ENCODE measurements around the gene RNF224. TPM values are rescaled to one million over a fixed set of nuclear protein-coding genes. Genes with fewer than 3 reads are reported as not detected.

RNF224 gene
- total and polyA plus RNA-seq, 5 donors from 2014 or later = not detected

DNA sequence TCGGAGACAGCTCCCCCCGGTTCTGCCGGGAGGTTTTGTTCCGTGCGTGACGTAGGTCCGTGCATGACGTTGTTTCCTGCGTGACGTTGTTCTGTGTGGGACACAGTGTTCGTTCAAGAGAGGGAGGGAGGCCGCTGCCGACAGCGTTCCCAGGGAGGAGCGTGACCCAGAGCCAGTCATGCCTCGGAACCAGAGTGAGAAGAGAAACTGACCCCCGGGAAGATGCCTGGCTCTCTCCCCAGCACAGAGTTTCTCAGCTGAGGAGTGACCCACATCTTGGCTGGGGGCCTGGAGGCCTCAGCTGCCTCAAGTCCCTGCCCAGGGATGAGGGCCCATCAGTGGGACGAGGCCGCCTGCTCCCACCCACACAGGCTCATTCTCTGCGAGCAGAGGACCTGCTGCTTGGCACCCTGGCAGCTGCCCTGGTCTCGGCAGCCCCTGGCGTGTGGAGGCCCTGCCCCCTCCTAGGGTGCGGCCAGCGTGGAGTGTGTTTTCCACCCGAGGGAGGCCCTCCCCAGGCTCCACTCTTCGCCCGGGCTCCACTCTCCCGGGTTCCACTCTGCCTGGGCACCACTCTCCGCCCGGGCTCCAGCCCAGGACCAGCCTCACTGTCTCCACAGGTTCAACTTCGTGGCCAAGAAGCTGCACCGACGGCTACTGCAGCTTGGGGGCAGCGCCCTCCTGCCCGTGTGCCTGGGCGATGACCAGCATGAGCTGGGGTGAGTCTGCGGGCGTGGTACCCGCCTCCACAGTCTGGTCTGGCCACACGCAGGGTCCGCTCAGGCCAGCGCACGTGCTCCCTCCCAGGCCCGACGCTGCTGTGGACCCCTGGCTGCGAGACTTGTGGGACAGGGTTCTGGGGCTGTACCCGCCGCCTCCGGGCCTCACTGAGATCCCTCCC lies 13.9 kb upstream of the RNF224 start:
- peaks cover 0 to 1% (median 0%) of the 10 kb centered on the region in 7 donors for H3K9me3 Mint-ChIP-seq
- no peak overlapping the region for H3K27ac Mint-ChIP-seq
- no peaks in the 10 kb centered on the region for H3K27me3 Mint-ChIP-seq
- H3K4me1 Mint-ChIP-seq = peaks cover 0 to 2% (median 0%) of the 10 kb centered on the region in 4 donors
- peaks cover 6% of the 10 kb centered on the region for H3K36me3 Mint-ChIP-seq
- H3K4me3 Mint-ChIP-seq = no peak overlapping the region
- Histone ChIP-seq H3K27me3 (ENCODE audit: control insufficient read depth, insufficient read depth, low read length) (no peaks in the 10 kb centered on the region), H3K36me3 (ENCODE audit: control insufficient read depth, insufficient read depth, low read length) (peaks cover 5% of the 10 kb centered on the region), H3K9me3 (ENCODE audit: control insufficient read depth in 2 of 2, low read length in 2 of 2) (no peaks in the 10 kb centered on the region), H3K4me3 (ENCODE audit: low read depth, low read length) (no peak overlapping the region), H3K27ac (ENCODE audit: insufficient read depth, low read length, poor library complexity, severe bottlenecking) (no peak overlapping the region), H3K4me1 (ENCODE audit: control insufficient read depth, insufficient read depth, low read length, poor library complexity, severe bottlenecking) (no peaks in the 10 kb centered on the region)
- ATAC-seq (ENCODE audit: low read depth in 2 of 2) (no peak), DNase-seq (no peak)

DNA sequence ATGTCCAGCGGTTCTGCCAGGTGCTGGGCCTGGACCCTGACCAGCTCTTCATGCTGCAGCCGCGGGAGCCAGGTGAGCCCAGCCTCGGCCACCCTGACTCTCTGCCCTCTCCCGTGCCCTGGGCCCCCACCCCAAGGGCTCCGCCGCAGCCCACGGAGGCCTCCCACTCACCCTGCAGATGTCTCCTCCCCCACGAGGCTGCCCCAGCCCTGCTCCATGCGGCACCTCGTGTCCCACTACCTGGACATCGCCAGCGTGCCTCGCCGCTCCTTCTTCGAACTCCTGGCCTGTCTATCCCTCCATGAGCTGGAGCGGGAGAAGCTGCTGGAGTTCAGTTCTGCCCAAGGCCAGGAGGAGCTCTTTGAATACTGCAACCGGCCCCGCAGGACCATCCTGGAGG lies 12.7 kb upstream of the RNF224 start:
- H3K4me3 Mint-ChIP-seq = peak overlapping the region in 1 of 4 donors; percentile 56
- H3K4me1 Mint-ChIP-seq = peaks cover 0 to 2% (median 0%) of the 10 kb centered on the region in 4 donors
- H3K4me1 ChIP-seq (ENCODE audit: control insufficient read depth, insufficient read depth, low read length, poor library complexity, severe bottlenecking) = no peaks in the 10 kb centered on the region
- peaks cover 5% of the 10 kb centered on the region for H3K36me3 ChIP-seq (ENCODE audit: control insufficient read depth, insufficient read depth, low read length)
- no peaks in the 10 kb centered on the region for H3K27me3 Mint-ChIP-seq
- no peak overlapping the region for H3K27ac ChIP-seq (ENCODE audit: insufficient read depth, low read length, poor library complexity, severe bottlenecking)
- no peaks in the 10 kb centered on the region for H3K9me3 ChIP-seq (ENCODE audit: control insufficient read depth in 2 of 2, low read length in 2 of 2)
- H3K4me3 ChIP-seq (ENCODE audit: low read depth, low read length) = no peak overlapping the region
- ATAC-seq (ENCODE audit: low read depth in 2 of 2) = no peak
- peaks cover 0 to 1% (median 0%) of the 10 kb centered on the region in 7 donors for H3K9me3 Mint-ChIP-seq
- DNase-seq = no peak
- no peak overlapping the region for H3K27ac Mint-ChIP-seq
- H3K27me3 ChIP-seq (ENCODE audit: control insufficient read depth, insufficient read depth, low read length) = no peaks in the 10 kb centered on the region
- H3K36me3 Mint-ChIP-seq = no peaks in the 10 kb centered on the region

DNA sequence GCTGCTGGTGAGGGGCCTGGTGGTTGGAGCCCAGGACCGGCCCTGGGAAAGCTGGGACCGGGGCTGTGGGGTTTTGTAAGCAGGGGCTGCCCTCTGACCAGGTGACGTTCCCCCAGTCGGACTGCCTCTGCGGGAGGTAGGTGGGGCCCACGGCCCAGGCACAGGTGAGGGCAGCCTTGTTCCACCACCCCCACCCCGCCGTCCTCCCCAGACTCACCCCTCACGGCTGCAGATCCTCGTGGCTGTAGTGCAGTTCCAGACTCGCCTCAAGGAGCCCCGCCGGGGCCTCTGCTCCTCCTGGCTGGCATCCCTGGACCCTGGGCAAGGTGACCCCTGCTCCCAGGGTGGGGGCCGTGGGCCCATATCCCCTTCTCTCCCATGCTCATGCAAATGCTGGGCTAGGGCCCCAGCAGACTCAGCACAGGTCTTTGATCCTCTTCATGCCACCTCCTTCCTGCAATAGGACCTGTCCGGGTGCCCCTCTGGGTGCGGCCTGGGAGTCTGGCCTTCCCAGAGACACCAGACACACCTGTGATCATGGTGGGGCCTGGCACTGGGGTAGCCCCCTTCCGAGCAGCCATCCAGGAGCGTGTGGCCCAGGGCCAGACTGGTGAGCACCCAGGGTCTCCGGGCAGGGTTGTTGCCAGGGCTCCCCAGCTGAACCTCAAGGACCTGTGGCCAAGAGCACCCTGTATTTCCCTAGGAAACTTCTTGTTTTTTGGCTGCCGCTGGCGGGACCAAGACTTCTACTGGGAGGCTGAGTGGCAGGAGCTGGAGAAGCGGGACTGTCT lies 11.9 kb upstream of the RNF224 start:
- Histone ChIP-seq H3K27me3 (ENCODE audit: control insufficient read depth, insufficient read depth, low read length) (no peaks in the 10 kb centered on the region), H3K27ac (ENCODE audit: insufficient read depth, low read length, poor library complexity, severe bottlenecking) (no peak overlapping the region), H3K36me3 (ENCODE audit: control insufficient read depth, insufficient read depth, low read length) (peaks cover 3% of the 10 kb centered on the region), H3K9me3 (ENCODE audit: control insufficient read depth in 2 of 2, low read length in 2 of 2) (no peaks in the 10 kb centered on the region), H3K4me1 (ENCODE audit: control insufficient read depth, insufficient read depth, low read length, poor library complexity, severe bottlenecking) (no peaks in the 10 kb centered on the region), H3K4me3 (ENCODE audit: low read depth, low read length) (no peak overlapping the region)
- Mint-ChIP-seq H3K27ac (no peak overlapping the region), H3K36me3 (no peaks in the 10 kb centered on the region), H3K9me3 (peaks cover 0 to 1% (median 0%) of the 10 kb centered on the region in 7 donors), H3K4me1 (peaks cover 0 to 2% (median 0%) of the 10 kb centered on the region in 4 donors), H3K4me3 (no peak overlapping the region), H3K27me3 (no peaks in the 10 kb centered on the region)
- ATAC-seq (ENCODE audit: low read depth in 2 of 2) = no peak
- no peak for DNase-seq

DNA sequence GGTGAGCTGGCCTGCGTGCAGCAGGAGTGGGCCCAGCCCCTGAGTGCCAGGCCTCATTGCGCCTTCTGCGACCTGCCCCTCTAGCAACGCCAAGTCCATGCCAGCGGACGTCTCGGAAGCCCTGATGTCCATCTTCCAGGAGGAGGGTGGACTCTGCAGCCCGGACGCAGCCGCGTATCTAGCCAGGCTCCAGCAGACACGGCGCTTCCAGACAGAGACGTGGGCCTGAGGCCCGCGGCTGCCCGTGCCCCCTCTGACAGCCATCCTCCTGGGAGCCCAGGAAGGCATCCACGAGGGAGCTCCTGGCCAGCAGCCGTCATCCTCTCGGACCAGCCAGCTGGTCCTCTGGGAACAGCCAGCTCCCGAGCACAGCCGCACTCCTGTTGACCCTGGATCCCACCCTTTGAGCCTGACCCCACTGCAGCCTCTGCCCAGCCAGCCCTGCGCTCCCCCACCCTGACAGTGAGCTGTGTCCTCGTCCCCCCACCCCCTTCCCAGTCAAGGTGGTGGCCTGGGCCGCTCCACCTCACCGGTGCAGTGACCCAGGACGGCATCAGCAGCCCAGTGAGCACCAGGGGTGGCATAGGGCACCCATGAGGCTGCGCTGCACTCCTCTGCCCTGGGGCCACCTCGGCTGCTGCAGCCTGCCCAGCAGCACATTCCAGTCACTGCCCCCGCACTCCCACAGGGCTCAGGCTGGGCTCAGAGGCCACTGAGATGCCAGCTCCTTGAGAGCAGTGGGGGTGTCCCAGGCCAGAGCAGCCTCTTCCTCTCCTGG lies 10.9 kb upstream of the RNF224 start:
- no peak overlapping the region for H3K4me3 Mint-ChIP-seq
- Histone ChIP-seq H3K27me3 (ENCODE audit: control insufficient read depth, insufficient read depth, low read length) (no peaks in the 10 kb centered on the region), H3K9me3 (ENCODE audit: control insufficient read depth in 2 of 2, low read length in 2 of 2) (no peaks in the 10 kb centered on the region), H3K27ac (ENCODE audit: insufficient read depth, low read length, poor library complexity, severe bottlenecking) (no peak overlapping the region), H3K36me3 (ENCODE audit: control insufficient read depth, insufficient read depth, low read length) (no peaks in the 10 kb centered on the region), H3K4me3 (ENCODE audit: low read depth, low read length) (no peak overlapping the region), H3K4me1 (ENCODE audit: control insufficient read depth, insufficient read depth, low read length, poor library complexity, severe bottlenecking) (no peaks in the 10 kb centered on the region)
- peaks cover 0 to under 1% (median 0%) of the 10 kb centered on the region in 7 donors for H3K9me3 Mint-ChIP-seq
- ATAC-seq (ENCODE audit: low read depth in 2 of 2) = no peak
- no peaks in the 10 kb centered on the region for H3K27me3 Mint-ChIP-seq
- no peak overlapping the region for H3K27ac Mint-ChIP-seq
- no peaks in the 10 kb centered on the region for H3K36me3 Mint-ChIP-seq
- H3K4me1 Mint-ChIP-seq = no peaks in the 10 kb centered on the region
- DNase-seq = no peak

DNA sequence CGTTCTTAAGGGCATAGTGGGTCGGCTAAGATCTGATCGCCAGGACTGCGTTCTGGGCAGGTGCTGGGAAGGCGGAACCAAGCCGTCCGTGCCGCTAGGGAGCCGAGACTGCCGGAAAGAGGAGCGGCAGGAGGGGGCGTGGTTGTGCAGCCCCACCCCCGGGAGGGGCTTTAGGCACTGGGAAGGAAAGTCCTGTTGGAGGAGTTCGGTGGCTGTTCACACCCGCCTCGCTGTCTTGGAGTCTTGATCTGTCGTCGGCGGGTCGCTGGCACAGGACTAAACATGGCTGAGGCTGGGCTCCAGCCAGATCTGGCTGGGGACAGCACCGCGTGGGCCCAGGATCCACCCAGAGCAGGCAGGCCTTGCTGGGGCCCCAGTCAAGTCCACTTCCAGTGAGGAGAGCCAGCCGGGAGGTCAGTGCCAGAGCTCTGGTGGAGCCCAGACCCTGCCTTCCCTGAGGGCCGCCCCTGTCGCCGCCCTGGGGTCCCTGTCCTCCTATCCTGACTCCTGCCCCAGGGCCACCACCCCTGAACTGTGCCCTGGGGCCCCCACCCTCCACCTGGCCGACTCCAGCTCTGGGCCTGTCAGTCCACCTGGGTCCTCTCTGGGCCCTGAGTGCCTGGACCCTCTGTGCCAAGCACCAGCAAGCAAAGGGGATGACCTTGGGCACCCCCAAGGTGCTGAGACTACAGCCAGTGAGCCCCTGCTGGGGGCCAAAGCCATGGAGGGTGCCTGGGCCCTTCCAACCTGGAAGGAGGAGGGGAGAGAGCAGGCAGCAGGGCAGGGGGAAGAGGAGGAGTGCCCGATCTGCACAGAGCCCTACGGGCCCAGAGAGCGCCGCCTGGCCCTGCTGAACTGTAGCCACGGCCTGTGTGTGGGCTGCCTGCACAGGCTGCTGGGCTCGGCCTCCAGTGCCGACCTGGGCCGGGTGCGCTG lies 9.8 kb upstream of the RNF224 start:
- Mint-ChIP-seq H3K27me3 (no peaks in the 10 kb centered on the region), H3K27ac (no peak overlapping the region), H3K9me3 (no peaks in the 10 kb centered on the region), H3K36me3 (no peaks in the 10 kb centered on the region), H3K4me1 (no peaks in the 10 kb centered on the region), H3K4me3 (peak overlapping the region in 1 of 4 donors; percentile 47)
- H3K27me3 ChIP-seq (ENCODE audit: control insufficient read depth, insufficient read depth, low read length) = no peaks in the 10 kb centered on the region
- H3K27ac ChIP-seq (ENCODE audit: insufficient read depth, low read length, poor library complexity, severe bottlenecking) = no peak overlapping the region
- H3K4me1 ChIP-seq (ENCODE audit: control insufficient read depth, insufficient read depth, low read length, poor library complexity, severe bottlenecking) = peaks cover 4% of the 10 kb centered on the region
- H3K9me3 ChIP-seq (ENCODE audit: control insufficient read depth in 2 of 2, low read length in 2 of 2) = no peaks in the 10 kb centered on the region
- no peak for ATAC-seq (ENCODE audit: low read depth in 2 of 2)
- DNase-seq = no peak
- H3K4me3 ChIP-seq (ENCODE audit: low read depth, low read length) = no peak overlapping the region
- no peaks in the 10 kb centered on the region for H3K36me3 ChIP-seq (ENCODE audit: control insufficient read depth, insufficient read depth, low read length)

DNA sequence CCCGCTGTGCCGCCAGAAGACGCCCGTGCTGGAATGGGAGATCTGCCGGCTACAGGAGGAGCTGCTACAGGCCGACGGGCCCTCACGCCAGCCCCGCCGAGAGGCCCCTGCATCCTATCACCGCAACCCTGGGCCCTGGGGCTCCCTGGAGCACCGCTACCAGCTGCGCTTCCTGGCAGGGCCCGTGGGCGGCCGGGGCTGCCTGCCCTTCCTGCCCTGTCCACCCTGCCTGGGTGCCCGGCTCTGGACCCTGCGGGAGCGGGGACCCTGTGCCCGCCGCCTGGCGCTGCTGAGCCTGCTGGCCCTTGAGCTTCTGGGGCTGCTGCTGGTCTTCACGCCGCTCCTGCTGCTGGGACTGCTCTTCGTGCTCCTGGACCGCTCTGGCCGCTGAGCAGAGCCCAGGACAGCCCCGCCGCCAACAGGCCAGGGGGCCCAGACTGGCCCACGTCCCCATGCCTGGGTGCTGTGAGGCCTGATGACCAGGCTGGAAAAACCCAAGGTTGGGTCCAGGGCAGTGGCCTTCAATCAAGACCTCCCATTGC lies 9.0 kb upstream of the RNF224 start:
- H3K9me3 ChIP-seq (ENCODE audit: control insufficient read depth in 2 of 2, low read length in 2 of 2) = no peaks in the 10 kb centered on the region
- H3K4me1 Mint-ChIP-seq = peaks cover 0 to 6% (median under 1%) of the 10 kb centered on the region in 4 donors
- DNase-seq = no peak
- no peaks in the 10 kb centered on the region for H3K36me3 ChIP-seq (ENCODE audit: control insufficient read depth, insufficient read depth, low read length)
- H3K27me3 Mint-ChIP-seq = no peaks in the 10 kb centered on the region
- H3K36me3 Mint-ChIP-seq = no peaks in the 10 kb centered on the region
- H3K4me1 ChIP-seq (ENCODE audit: control insufficient read depth, insufficient read depth, low read length, poor library complexity, severe bottlenecking) = peaks cover 10% of the 10 kb centered on the region
- H3K27ac ChIP-seq (ENCODE audit: insufficient read depth, low read length, poor library complexity, severe bottlenecking) = no peak overlapping the region
- ATAC-seq (ENCODE audit: low read depth in 2 of 2) = no peak
- no peaks in the 10 kb centered on the region for H3K27me3 ChIP-seq (ENCODE audit: control insufficient read depth, insufficient read depth, low read length)
- H3K27ac Mint-ChIP-seq = no peak overlapping the region
- no peak overlapping the region for H3K4me3 ChIP-seq (ENCODE audit: low read depth, low read length)
- no peaks in the 10 kb centered on the region for H3K9me3 Mint-ChIP-seq
- no peak overlapping the region for H3K4me3 Mint-ChIP-seq

Measured in CD4-positive, CD25-positive, alpha-beta regulatory T cell (primary cell).